CD14-positive monocyte (primary cell): ENCODE measurements around the gene PPIG. TPM values are rescaled to one million over a fixed set of nuclear protein-coding genes. Genes with fewer than 3 reads are reported as not detected.
"Not testable (repeated sequence)": the region's sequence is repeated elsewhere in the genome, so short reads cannot be mapped to it uniquely, and the experiment has no call there.

ENCODE experiments used
- DNase-seq, 3 donors: peaks; one replicate each; pipeline ENCODE4 v3.0.0-alpha.2; 2011 to 2022
- H2AFZ ChIP-seq: 2 replicates; pipeline ENCODE4 v1.6.0; 2012; ENCODE audit warnings: mild to moderate bottlenecking, low read depth, low read length, inconsistent platforms; ENCODE audit not compliant: insufficient read depth, poor library complexity, severe bottlenecking
- H3K27ac ChIP-seq, 2 donors: 1 replicate in 1 of 2; 2 replicates in 1 of 2; pipeline ENCODE4 v1.5.1; 2012 to 2013; ENCODE audit warnings: low read length in 2 of 2, control low read depth in 1 of 2, inconsistent platforms in 1 of 2, low read depth in 1 of 2, mild to moderate bottlenecking in 1 of 2
- H3K27me3 ChIP-seq, 2 donors: one replicate each; pipeline versions ENCODE4 v1.6.0 to v1.6.1; 2011 to 2013; ENCODE audit warnings: low read length in 2 of 2; ENCODE audit not compliant: control insufficient read depth in 2 of 2, insufficient read depth in 2 of 2
- H3K36me3 ChIP-seq, 2 donors: replicated peaks in 1 of 2; 1 replicate in 1 of 2; 2 replicates in 1 of 2; pipeline versions ENCODE4 v1.5.1 to v1.6.1; 2012 to 2013; ENCODE audit warnings: low read length in 2 of 2, control low read depth in 1 of 2, inconsistent platforms in 1 of 2, mild to moderate bottlenecking in 1 of 2; ENCODE audit not compliant: insufficient read depth in 2 of 2, control insufficient read depth in 1 of 2
- H3K4me1 ChIP-seq, 2 donors: 1 replicate in 1 of 2; 2 replicates in 1 of 2; pipeline versions ENCODE4 v1.5.1 to v1.6.1; 2012 to 2013; ENCODE audit warnings: low read length in 2 of 2, control low read depth in 1 of 2, inconsistent platforms in 1 of 2, mild to moderate bottlenecking in 1 of 2, moderate library complexity in 1 of 2; ENCODE audit not compliant: insufficient read depth in 2 of 2, control insufficient read depth in 1 of 2
- H3K4me2 ChIP-seq: replicated peaks from 2 replicates; pipeline ENCODE3; 2012; ENCODE audit warnings: low read length, moderate library complexity, mild to moderate bottlenecking; ENCODE audit not compliant: poor library complexity, severe bottlenecking; ENCODE audit errors: extremely low read depth
- H3K4me3 ChIP-seq, 3 experiments: fragments of 200-600 bp in 1 of 3; sonication (generic) in 1 of 3; replicated peaks in 1 of 3; 1 replicate in 2 of 3; 2 replicates in 1 of 3; pipeline ENCODE4 v1.5.1; 2011 to 2013; ENCODE audit warnings: low read length in 3 of 3, mild to moderate bottlenecking in 3 of 3, control low read depth in 2 of 3, low read depth in 2 of 3, inconsistent platforms in 1 of 3, moderate library complexity in 1 of 3
- H3K79me2 ChIP-seq: 2 replicates; pipeline ENCODE4 v1.6.0; 2012; ENCODE audit warnings: mild to moderate bottlenecking, control low read depth, inconsistent platforms, low read length, moderate library complexity; ENCODE audit not compliant: insufficient read depth
- H3K9ac ChIP-seq: 2 replicates; pipeline ENCODE4 v1.6.0; 2017; ENCODE audit warnings: low read length, mild to moderate bottlenecking; ENCODE audit not compliant: insufficient read depth, poor library complexity, severe bottlenecking
- H3K9me3 ChIP-seq, 2 donors: replicated peaks in 1 of 2; 1 replicate in 1 of 2; 2 replicates in 1 of 2; pipeline versions ENCODE4 v1.5.1 to v1.6.1; 2012 to 2013; ENCODE audit warnings: low read length in 2 of 2, control low read depth in 1 of 2; ENCODE audit not compliant: control insufficient read depth in 1 of 2, insufficient read depth in 1 of 2
- H4K20me1 ChIP-seq: 2 replicates; pipeline ENCODE4 v1.6.0; 2012; ENCODE audit warnings: mild to moderate bottlenecking, low read length, control low read depth, moderate library complexity; ENCODE audit not compliant: insufficient read depth
- H3K27ac Mint-ChIP-seq, 7 donors: one replicate each; pipeline ENCODE4 v1.8.0; 2020; ENCODE audit warnings: mild to moderate bottlenecking in 7 of 7, mixed read lengths in 7 of 7, moderate library complexity in 6 of 7, inconsistent platforms in 2 of 7
- H3K27me3 Mint-ChIP-seq, 3 donors: one replicate each; pipeline ENCODE4 v1.8.0; 2021 to 2022; ENCODE audit warnings: low read depth in 3 of 3, mild to moderate bottlenecking in 3 of 3, mixed read lengths in 3 of 3, moderate library complexity in 3 of 3, inconsistent platforms in 1 of 3
- H3K36me3 Mint-ChIP-seq, 2 donors: one replicate each; pipeline ENCODE4 v1.8.0; 2020; ENCODE audit warnings: mixed read lengths in 2 of 2, inconsistent platforms in 1 of 2, mild to moderate bottlenecking in 1 of 2
- H3K4me1 Mint-ChIP-seq: one replicate; pipeline ENCODE4 v1.8.0; 2020; ENCODE audit warnings: mild to moderate bottlenecking, mixed read lengths
- H3K4me3 Mint-ChIP-seq, 2 donors: one replicate each; pipeline ENCODE4 v1.8.0; 2020; ENCODE audit warnings: mild to moderate bottlenecking in 2 of 2, mixed read lengths in 2 of 2, moderate library complexity in 1 of 2
- H3K9me3 Mint-ChIP-seq, 7 donors: one replicate each; pipeline ENCODE4 v1.8.0; 2020 to 2022; ENCODE audit warnings: mixed read lengths in 7 of 7, mild to moderate bottlenecking in 6 of 7, moderate library complexity in 6 of 7, inconsistent platforms in 2 of 7
- WGBS: methylation state at CpG from one replicate; pipeline ENCODE4 v1.1.5; 2013; ENCODE audit warnings: missing lambda C conversion rate; ENCODE audit not compliant: insufficient coverage; 5-methylcytosine and 5-hydroxymethylcytosine counted together
- intact Hi-C, 2 donors: fragments of 100-400 bp; cut with micrococcal nuclease; formaldehyde crosslinking; loops; one replicate each; pipeline versions ENCODE4 v1.15.0 to v1.15.1; 2023
- polyA plus RNA-seq, 3 donors: library from polyadenylated mRNA; depleted of rRNA in 1 of 3; unstranded in 2 of 3; stranded (reverse) in 1 of 3; fragments of 300-500 nt in 2 of 3; fragments of >200 nt in 1 of 3; fragmentation: Illumina TruSeq in 2 of 3; gene quantifications; 1 replicate in 2 of 3; 2 replicates in 1 of 3; pipeline ENCODE4 v1.2.3, GENCODE V29; 2012 to 2021
- TF ChIP-seq, protein P1 (sequence below): fragments of 200-600 bp; IDR thresholded peaks from one replicate; pipeline ENCODE4 v1.8.0; 2022; ENCODE audit warnings: antibody characterized with exemption, mild to moderate bottlenecking

PPIG gene
- polyA plus RNA-seq, 3 donors: 21.0 to 34.4 (median 21.3) TPM

DNA sequence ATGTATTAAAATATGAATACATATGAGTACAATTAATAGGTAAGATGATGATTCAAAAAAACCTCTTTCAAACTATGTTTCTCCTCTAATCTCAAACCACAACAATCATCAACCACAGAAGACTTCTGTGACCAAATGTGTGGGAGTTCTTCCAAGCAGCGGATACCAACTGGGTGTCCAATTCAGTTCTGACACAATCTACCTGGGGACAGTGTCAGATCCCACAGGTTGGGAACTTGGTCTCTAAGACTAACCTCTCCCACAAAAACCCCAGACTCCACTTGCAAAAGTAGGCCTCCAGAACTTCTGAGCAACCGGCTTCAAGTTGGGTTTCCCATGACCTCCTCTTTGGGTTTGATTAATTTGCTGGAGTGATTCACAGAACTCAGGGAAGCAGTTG lies 37.4 kb upstream of the PPIG start:
- Histone ChIP-seq H3K4me2 (no peak overlapping the region), H3K27me3 (no peaks in the 10 kb centered on the region), H2AFZ (no peak overlapping the region), H3K4me1 (no peaks in the 10 kb centered on the region), H3K4me3 (no peak overlapping the region), H3K9me3 (no peaks in the 10 kb centered on the region), H4K20me1 (no peaks in the 10 kb centered on the region), H3K9ac (no peak overlapping the region), H3K79me2 (no peaks in the 10 kb centered on the region), H3K36me3 (peaks cover 59 to 79% of the 10 kb centered on the region in 2 donors), H3K27ac (no peak overlapping the region)
- intact Hi-C loops: no loop called here
- Mint-ChIP-seq H3K27me3 (peaks cover 0 to 2% (median 0%) of the 10 kb centered on the region in 3 donors), H3K27ac (no peak overlapping the region), H3K9me3 (peaks cover 0 to 2% (median 0%) of the 10 kb centered on the region in 7 donors), H3K4me3 (no peak overlapping the region), H3K4me1 (no peaks in the 10 kb centered on the region), H3K36me3 (peaks cover 60 to 86% of the 10 kb centered on the region in 2 donors)
- TF ChIP-seq, protein P1, sequence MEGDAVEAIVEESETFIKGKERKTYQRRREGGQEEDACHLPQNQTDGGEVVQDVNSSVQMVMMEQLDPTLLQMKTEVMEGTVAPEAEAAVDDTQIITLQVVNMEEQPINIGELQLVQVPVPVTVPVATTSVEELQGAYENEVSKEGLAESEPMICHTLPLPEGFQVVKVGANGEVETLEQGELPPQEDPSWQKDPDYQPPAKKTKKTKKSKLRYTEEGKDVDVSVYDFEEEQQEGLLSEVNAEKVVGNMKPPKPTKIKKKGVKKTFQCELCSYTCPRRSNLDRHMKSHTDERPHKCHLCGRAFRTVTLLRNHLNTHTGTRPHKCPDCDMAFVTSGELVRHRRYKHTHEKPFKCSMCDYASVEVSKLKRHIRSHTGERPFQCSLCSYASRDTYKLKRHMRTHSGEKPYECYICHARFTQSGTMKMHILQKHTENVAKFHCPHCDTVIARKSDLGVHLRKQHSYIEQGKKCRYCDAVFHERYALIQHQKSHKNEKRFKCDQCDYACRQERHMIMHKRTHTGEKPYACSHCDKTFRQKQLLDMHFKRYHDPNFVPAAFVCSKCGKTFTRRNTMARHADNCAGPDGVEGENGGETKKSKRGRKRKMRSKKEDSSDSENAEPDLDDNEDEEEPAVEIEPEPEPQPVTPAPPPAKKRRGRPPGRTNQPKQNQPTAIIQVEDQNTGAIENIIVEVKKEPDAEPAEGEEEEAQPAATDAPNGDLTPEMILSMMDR: no peak
- 100% methylated on average over 1 of the region's 2 CpGs for WGBS
- no peak for DNase-seq

DNA sequence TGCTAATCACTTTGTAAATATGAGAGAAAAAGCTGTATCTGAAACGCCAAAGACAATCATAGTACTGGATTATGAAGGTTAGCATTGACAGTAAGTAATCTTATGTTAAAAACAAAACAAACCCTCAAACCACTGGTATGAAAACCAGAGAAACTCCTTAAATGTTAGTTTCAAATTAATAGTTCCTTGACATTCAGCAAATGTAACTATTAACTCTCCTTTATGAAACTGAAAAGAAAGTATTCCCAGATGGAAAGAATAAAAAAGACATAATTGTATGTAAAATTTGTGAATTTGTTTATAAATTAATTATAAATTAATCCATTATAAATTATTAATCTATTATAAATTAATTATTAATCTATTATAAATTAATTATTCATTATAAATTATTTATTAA lies 22.8 kb upstream of the PPIG start:
- no peaks in the 10 kb centered on the region for H3K27me3 Mint-ChIP-seq
- Histone ChIP-seq H3K4me3 (no peak overlapping the region), H3K27ac (no peak overlapping the region), H2AFZ (no peak overlapping the region), H3K36me3 (peaks cover 18 to 50% of the 10 kb centered on the region in 2 donors), H4K20me1 (no peaks in the 10 kb centered on the region), H3K9me3 (no peaks in the 10 kb centered on the region), H3K9ac (no peak overlapping the region), H3K27me3 (no peaks in the 10 kb centered on the region), H3K79me2 (no peaks in the 10 kb centered on the region), H3K4me2 (no peak overlapping the region), H3K4me1 (no peaks in the 10 kb centered on the region)
- intact Hi-C loops: no loop called here
- DNase-seq: no peak
- WGBS: no CpG with 5 or more reads among the region's 1 CpG
- H3K4me3 Mint-ChIP-seq: no peak overlapping the region
- peaks cover 26 to 53% of the 10 kb centered on the region in 2 donors for H3K36me3 Mint-ChIP-seq
- H3K9me3 Mint-ChIP-seq: peaks cover 0 to 6% (median 3%) of the 10 kb centered on the region in 7 donors
- no peaks in the 10 kb centered on the region for H3K4me1 Mint-ChIP-seq
- H3K27ac Mint-ChIP-seq: peak overlapping the region in 2 of 7 donors; percentile 11 to 43
- TF ChIP-seq, protein P1: no peak

DNA sequence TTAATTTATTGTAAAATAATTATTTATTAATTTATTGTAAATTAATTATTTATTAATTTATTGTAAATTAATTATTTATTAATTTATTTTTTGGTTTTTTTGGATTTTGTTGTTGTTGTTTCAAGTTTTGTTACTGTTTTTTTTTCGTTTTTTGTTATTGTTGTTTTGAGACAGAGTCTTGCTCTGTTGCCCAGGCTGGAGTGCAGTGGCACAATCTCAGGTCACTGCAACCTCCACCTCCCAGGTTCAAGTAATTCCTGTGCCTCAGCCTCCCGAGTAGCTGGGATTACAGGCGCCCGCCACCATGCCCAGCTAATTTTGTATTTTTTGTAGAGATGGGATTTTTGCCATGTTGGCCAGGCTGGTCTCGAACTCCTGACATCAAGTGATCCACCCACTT lies 22.1 kb upstream of the PPIG start:
- H3K4me1 ChIP-seq, intact Hi-C loops, DNase-seq, H3K4me3 ChIP-seq, H3K27me3 ChIP-seq, H3K9me3 ChIP-seq, H3K4me2 ChIP-seq, H3K9me3 Mint-ChIP-seq, H3K79me2 ChIP-seq, H3K27me3 Mint-ChIP-seq, H4K20me1 ChIP-seq, H3K4me3 Mint-ChIP-seq, H3K9ac ChIP-seq, H3K27ac Mint-ChIP-seq, H3K4me1 Mint-ChIP-seq, H2AFZ ChIP-seq, H3K27ac ChIP-seq: not testable (repeated sequence)
- H3K36me3 Mint-ChIP-seq: peaks cover 20 to 47% of the 10 kb centered on the region in 2 donors
- WGBS: no CpG with 5 or more reads among the region's 5 CpGs
- peaks cover 16 to 50% of the 10 kb centered on the region in 2 donors for H3K36me3 ChIP-seq
